Glomerular endothelial cell (primary cell): Measurements from ENCODE around the gene TMEM141. TPM values are rescaled to one million over a fixed set of nuclear protein-coding genes. Genes with fewer than 3 reads are reported as not detected.
"Not testable (repeated sequence)": the region's sequence is repeated elsewhere in the genome, so short reads cannot be mapped to it uniquely, and the experiment has no call there.

Experiments used
- DNase-seq: peaks from one replicate; pipeline ENCODE4 v3.0.0-alpha.2; 2011; ENCODE audit warnings: low read depth, low spot score; ENCODE audit errors: extremely low read depth
- total RNA-seq: library from RNA; depleted of rRNA; stranded (reverse); fragments of >200 nt; gene quantifications from 2 replicates; pipeline ENCODE4 v1.2.3, GENCODE V29; 2015

TMEM141 gene
- total RNA-seq, 1 donor from 2014 or later, result 69.7 TPM

- no peak for DNase-seq
Observed at GRCh38 chr9:136829981-136830885, 39.1 kb downstream of the TMEM141 start.

- DNase-seq, result no peak
Observed at GRCh38 chr9:136831002-136831719, 40.0 kb downstream of the TMEM141 start.

GRCh38 chr9:136831720-136832104 lies 40.6 kb downstream of the TMEM141 start:
- DNase-seq, result no peak

GRCh38 chr9:136832581-136832980 lies 41.4 kb downstream of the TMEM141 start:
- DNase-seq, result no peak

- DNase-seq, result not testable (repeated sequence)
Observed at GRCh38 chr9:136833381-136834048, 42.4 kb downstream of the TMEM141 start.

GRCh38 chr9:136835162-136835931 lies 44.2 kb downstream of the TMEM141 start:
- no peak for DNase-seq

GRCh38 chr9:136835932-136836904 lies 45.1 kb downstream of the TMEM141 start:
- DNase-seq, result no peak

- no peak for DNase-seq
Observed at GRCh38 chr9:136837146-136837855, 46.2 kb downstream of the TMEM141 start.

- not testable (repeated sequence) for DNase-seq
Observed at GRCh38 chr9:136837856-136838277, 46.7 kb downstream of the TMEM141 start.

- no peak for DNase-seq
Observed at GRCh38 chr9:136838314-136839228, 47.4 kb downstream of the TMEM141 start.

GRCh38 chr9:136839229-136840139 lies 48.3 kb downstream of the TMEM141 start:
- no peak for DNase-seq

GRCh38 chr9:136840140-136840876 lies 49.2 kb downstream of the TMEM141 start:
- DNase-seq, result no peak

GRCh38 chr9:136840877-136841645 lies 49.9 kb downstream of the TMEM141 start:
- no peak for DNase-seq

- DNase-seq, result not testable (repeated sequence)
Observed at GRCh38 chr9:136841646-136842379, 50.7 kb downstream of the TMEM141 start.
